Stimulated activated naive B cell treated with anti-CD40 and anti-IgM and Interleukin-4, amounts not matched to agents 10 μg/mL and 1 μg/mL and 100 μg/mL, for 72 hours (primary cell): ENCODE data around the gene UBAP2.

Experiments
- ATAC-seq, 2 donors: fragments of 150-1000 bp; cut with Tn5 transposase; replicated peaks; 2 replicates each; pipeline ENCODE4 v1.10.0; 2021; ENCODE audit warnings: moderate library complexity in 1 of 2
- DNase-seq: peaks from one replicate; pipeline ENCODE4 v3.0.0; 2021
- H3K27ac Mint-ChIP-seq: one replicate; pipeline ENCODE4 v1.8.0; 2022; ENCODE audit warnings: mild to moderate bottlenecking, mixed read lengths
- H3K27me3 Mint-ChIP-seq, 2 donors: one replicate each; pipeline ENCODE4 v1.8.0; 2022; ENCODE audit warnings: mixed read lengths in 2 of 2
- H3K36me3 Mint-ChIP-seq, 2 donors: one replicate each; pipeline ENCODE4 v1.8.0; 2022; ENCODE audit warnings: mixed read lengths in 2 of 2, mild to moderate bottlenecking in 1 of 2
- H3K4me1 Mint-ChIP-seq, 2 donors: one replicate each; pipeline ENCODE4 v1.8.0; 2022; ENCODE audit warnings: mixed read lengths in 2 of 2, mild to moderate bottlenecking in 1 of 2
- H3K4me3 Mint-ChIP-seq, 2 donors: one replicate each; pipeline ENCODE4 v1.8.0; 2022; ENCODE audit warnings: mild to moderate bottlenecking in 2 of 2, mixed read lengths in 2 of 2, moderate library complexity in 1 of 2
- H3K9me3 Mint-ChIP-seq, 2 donors: one replicate each; pipeline ENCODE4 v1.8.0; 2022; ENCODE audit warnings: mixed read lengths in 2 of 2, mild to moderate bottlenecking in 1 of 2

UBAP2 gene

GRCh38 chr9:34048727-34049629 lies at the start of gene UBAP2:
Gene UBAP2, minus strand, starts transcription at chr9:34048887. Its CDS starts 31,739 bp downstream, at chr9:34017148.
- ATAC-seq: peak; percentile 82 to 88
- Mint-ChIP-seq H3K4me1 (peaks cover 16 to 18% of the 10 kb centered on the region in 2 donors), H3K27ac (peak within 1 kb of the TSS; percentile 99), H3K9me3 (no peaks in the 10 kb centered on the region), H3K27me3 (peaks cover 0 to 8% of the 10 kb centered on the region in 2 donors), H3K4me3 (peak within 1 kb of the TSS; percentile 88 to 93), H3K36me3 (peaks cover 2 to 11% of the 10 kb centered on the region in 2 donors)
- peak; percentile 94 for DNase-seq

- ATAC-seq (peak; percentile 49 to 54), DNase-seq (no peak)
- Mint-ChIP-seq H3K9me3 (no peaks in the 10 kb centered on the region), H3K4me1 (peaks cover 3 to 6% of the 10 kb centered on the region in 2 donors), H3K27me3 (peaks cover 18 to 65% of the 10 kb centered on the region in 2 donors), H3K36me3 (peaks cover 24 to 50% of the 10 kb centered on the region in 2 donors), H3K27ac (no peak overlapping the region), H3K4me3 (no peak overlapping the region)
Measured at GRCh38 chr9:34098307-34098706, 49.6 kb upstream of the UBAP2 start.

- no peak for DNase-seq
- Mint-ChIP-seq H3K27ac (no peak overlapping the region), H3K27me3 (peaks cover 22 to 67% of the 10 kb centered on the region in 2 donors)
Measured at GRCh38 chr9:34097865-34098264, 49.2 kb upstream of the UBAP2 start.

GRCh38 chr9:34096751-34097150 lies 48.1 kb upstream of the UBAP2 start:
- Mint-ChIP-seq H3K4me1 (peaks cover 3 to 15% of the 10 kb centered on the region in 2 donors), H3K4me3 (no peak overlapping the region), H3K9me3 (no peaks in the 10 kb centered on the region), H3K27ac (no peak overlapping the region), H3K27me3 (peaks cover 21 to 66% of the 10 kb centered on the region in 2 donors), H3K36me3 (peaks cover 27 to 51% of the 10 kb centered on the region in 2 donors)
- ATAC-seq: no peak
- DNase-seq: no peak

More at GRCh38 chr9:34097865-34098264, 49.2 kb upstream of the UBAP2 start:
- peaks cover 3 to 6% of the 10 kb centered on the region in 2 donors for H3K4me1 Mint-ChIP-seq
- peak in 1 of 2 donors; percentile 33 for ATAC-seq
- no peak overlapping the region for H3K4me3 Mint-ChIP-seq
- H3K36me3 Mint-ChIP-seq: peaks cover 25 to 50% of the 10 kb centered on the region in 2 donors
- H3K9me3 Mint-ChIP-seq: no peaks in the 10 kb centered on the region

- no peaks in the 10 kb centered on the region for H3K9me3 Mint-ChIP-seq
- peaks cover 34 to 78% of the 10 kb centered on the region in 2 donors for H3K36me3 Mint-ChIP-seq
- DNase-seq (no peak), ATAC-seq (no peak)
- peaks cover 3 to 15% of the 10 kb centered on the region in 2 donors for H3K4me1 Mint-ChIP-seq
- H3K27ac Mint-ChIP-seq: no peak overlapping the region
- H3K4me3 Mint-ChIP-seq: no peak overlapping the region
- H3K27me3 Mint-ChIP-seq: peaks cover 27 to 66% of the 10 kb centered on the region in 2 donors
Measured at GRCh38 chr9:34093578-34093977, 44.9 kb upstream of the UBAP2 start.

GRCh38 chr9:34089311-34089710 lies 40.6 kb upstream of the UBAP2 start:
- peaks cover 2 to 14% of the 10 kb centered on the region in 2 donors for H3K4me1 Mint-ChIP-seq
- no peak overlapping the region for H3K4me3 Mint-ChIP-seq
- ATAC-seq (no peak), DNase-seq (no peak)
- no peak overlapping the region for H3K27ac Mint-ChIP-seq
- no peaks in the 10 kb centered on the region for H3K9me3 Mint-ChIP-seq
- H3K36me3 Mint-ChIP-seq: peaks cover 41 to 79% of the 10 kb centered on the region in 2 donors
- H3K27me3 Mint-ChIP-seq: peaks cover 29 to 78% of the 10 kb centered on the region in 2 donors

GRCh38 chr9:34087370-34087769 lies 38.7 kb upstream of the UBAP2 start:
- peaks cover 2 to 10% of the 10 kb centered on the region in 2 donors for H3K4me1 Mint-ChIP-seq
- H3K27ac Mint-ChIP-seq: no peak overlapping the region
- H3K36me3 Mint-ChIP-seq: peaks cover 31 to 64% of the 10 kb centered on the region in 2 donors
- H3K27me3 Mint-ChIP-seq: peaks cover 23 to 78% of the 10 kb centered on the region in 2 donors
- DNase-seq: no peak
- H3K9me3 Mint-ChIP-seq: no peaks in the 10 kb centered on the region
- ATAC-seq: no peak
- no peak overlapping the region for H3K4me3 Mint-ChIP-seq

GRCh38 chr9:34086864-34087263 lies 38.2 kb upstream of the UBAP2 start:
- DNase-seq (no peak), ATAC-seq (no peak)
- Mint-ChIP-seq H3K4me3 (no peak overlapping the region), H3K9me3 (no peaks in the 10 kb centered on the region), H3K27me3 (peaks cover 23 to 77% of the 10 kb centered on the region in 2 donors), H3K4me1 (peaks cover 2 to 6% of the 10 kb centered on the region in 2 donors), H3K27ac (no peak overlapping the region), H3K36me3 (peaks cover 26 to 59% of the 10 kb centered on the region in 2 donors)

GRCh38 chr9:34085581-34086500 lies 37.2 kb upstream of the UBAP2 start:
- ATAC-seq: no peak
- DNase-seq: no peak
- Mint-ChIP-seq H3K4me1 (peaks cover 2 to 6% of the 10 kb centered on the region in 2 donors), H3K36me3 (peaks cover 25 to 52% of the 10 kb centered on the region in 2 donors), H3K4me3 (no peak overlapping the region), H3K9me3 (no peaks in the 10 kb centered on the region), H3K27ac (no peak overlapping the region), H3K27me3 (peaks cover 23 to 73% of the 10 kb centered on the region in 2 donors)

GRCh38 chr9:34084562-34084961 lies 35.9 kb upstream of the UBAP2 start:
- peaks cover 25 to 39% of the 10 kb centered on the region in 2 donors for H3K36me3 Mint-ChIP-seq
- H3K4me3 Mint-ChIP-seq: no peak overlapping the region
- peaks cover 16 to 70% of the 10 kb centered on the region in 2 donors for H3K27me3 Mint-ChIP-seq
- DNase-seq (no peak), ATAC-seq (no peak)
- peaks cover 2 to 6% of the 10 kb centered on the region in 2 donors for H3K4me1 Mint-ChIP-seq
- no peaks in the 10 kb centered on the region for H3K9me3 Mint-ChIP-seq
- H3K27ac Mint-ChIP-seq: no peak overlapping the region

- Mint-ChIP-seq H3K9me3 (no peaks in the 10 kb centered on the region), H3K36me3 (no peaks in the 10 kb centered on the region), H3K27ac (no peak overlapping the region), H3K4me3 (no peak overlapping the region), H3K27me3 (peaks cover 7 to 39% of the 10 kb centered on the region in 2 donors), H3K4me1 (no peaks in the 10 kb centered on the region)
- ATAC-seq (no peak), DNase-seq (no peak)
Measured at GRCh38 chr9:34079181-34079580, 30.5 kb upstream of the UBAP2 start.

GRCh38 chr9:34072868-34073590 lies 24.3 kb upstream of the UBAP2 start:
- no peaks in the 10 kb centered on the region for H3K9me3 Mint-ChIP-seq
- H3K36me3 Mint-ChIP-seq: no peaks in the 10 kb centered on the region
- H3K27me3 Mint-ChIP-seq: peaks cover 18 to 39% of the 10 kb centered on the region in 2 donors
- no peak overlapping the region for H3K27ac Mint-ChIP-seq
- no peak overlapping the region for H3K4me3 Mint-ChIP-seq
- DNase-seq (no peak), ATAC-seq (no peak)
- H3K4me1 Mint-ChIP-seq: no peaks in the 10 kb centered on the region

GRCh38 chr9:34072410-34072809 lies 23.7 kb upstream of the UBAP2 start:
- no peak overlapping the region for H3K4me3 Mint-ChIP-seq

More at GRCh38 chr9:34072410-34072809, 23.7 kb upstream of the UBAP2 start:
- no peak for ATAC-seq
- Mint-ChIP-seq H3K4me1 (no peaks in the 10 kb centered on the region), H3K9me3 (no peaks in the 10 kb centered on the region), H3K27ac (no peak overlapping the region), H3K36me3 (no peaks in the 10 kb centered on the region), H3K27me3 (peaks cover 18 to 42% of the 10 kb centered on the region in 2 donors)
- no peak for DNase-seq
